Measurements from ENCODE around the gene SH3BP4.

GRCh38 chr2:234999740-235000425, 48.1 kb downstream of the SH3BP4 start:
- no peak for TF ChIP-seq POLR2AphosphoS5 (IDR thresholded peaks at IDR 0.05; ENCODE audit: low read depth, low read length)
- no peak for TF ChIP-seq TAF1 (IDR thresholded peaks at IDR 0.05; ENCODE audit: borderline replicate concordance, insufficient read depth, low read length)
- no peak for TF ChIP-seq SIN3A (IDR thresholded peaks at IDR 0.05; ENCODE audit: borderline replicate concordance, insufficient read depth, low read length)
- TF ChIP-seq REST (IDR thresholded peaks at IDR 0.05; ENCODE audit: insufficient read depth in 1 of 2, low read depth in 2 of 2, low read length in 2 of 2) = no peak
- TF ChIP-seq FOXP2 (optimal IDR thresholded peaks at IDR 0.05; ENCODE audit: borderline replicate concordance, extremely low read depth, extremely low read length, insufficient read depth) = no peak
